K562 (cell line): ENCODE data around the gene TRMT1. TPM values are rescaled to one million over a fixed set of nuclear protein-coding genes. Genes with fewer than 3 reads are reported as not detected.

Experiments used
- ARID3A ChIP-seq: IDR thresholded peaks from 2 replicates; pipeline ENCODE4 v1.6.1; 2012; ENCODE audit warnings: low read depth, low read length, improper control_type of control experiment, borderline replicate concordance
- CBX3 ChIP-seq, 2 experiments: IDR thresholded peaks; 1 replicate in 1 of 2; 2 replicates in 1 of 2; pipeline ENCODE4 v1.6.1; 2012; ENCODE audit warnings: inconsistent platforms in 2 of 2, low read length in 2 of 2, borderline replicate concordance in 1 of 2, control low read depth in 1 of 2
- CREB1 ChIP-seq, 2 experiments: sonication (generic) in 1 of 2; formaldehyde crosslinking in 1 of 2; IDR thresholded peaks; 2 replicates each; pipeline versions ENCODE4 v1.6.1 to v1.8.0; 2012 to 2022; ENCODE audit warnings: inconsistent platforms in 1 of 2, mild to moderate bottlenecking in 1 of 2, missing genetic modification reagents in 1 of 2, moderate library complexity in 1 of 2
- CREB3L1 ChIP-seq: fragments of 450-650 bp; IDR thresholded peaks from 2 replicates; pipeline ENCODE4 v1.6.1; 2014; ENCODE audit warnings: low read depth, mild to moderate bottlenecking, moderate library complexity, borderline replicate concordance
- E2F6 ChIP-seq, 2 experiments: IDR thresholded peaks; 2 replicates each; pipeline ENCODE4 v1.6.1; 2011; ENCODE audit warnings: borderline replicate concordance in 1 of 2, control low read depth in 1 of 2, low read depth in 1 of 2, low read length in 1 of 2, mild to moderate bottlenecking in 1 of 2, mixed read lengths in 1 of 2, moderate library complexity in 1 of 2; ENCODE audit not compliant: insufficient read depth in 1 of 2, insufficient read length in 1 of 2, poor library complexity in 1 of 2, severe bottlenecking in 1 of 2; ENCODE audit errors: extremely low read depth in 1 of 2
- ERF ChIP-seq: fragments of 450-650 bp; formaldehyde crosslinking; IDR thresholded peaks from 2 replicates; pipeline ENCODE4 v1.4.0; 2020; ENCODE audit warnings: mild to moderate bottlenecking, mixed read lengths
- ETV6 ChIP-seq, 3 experiments: fragments of 150-350 bp in 1 of 3; sonication (generic) in 1 of 3; formaldehyde crosslinking in 1 of 3; IDR thresholded peaks; 2 replicates each; pipeline versions ENCODE4 v1.6.1 to v1.8.0; 2014 to 2022; ENCODE audit warnings: borderline replicate concordance in 2 of 3, low read depth in 2 of 3, antibody characterized with exemption in 1 of 3, low read length in 1 of 3, mild to moderate bottlenecking in 1 of 3, missing genetic modification reagents in 1 of 3
- GATAD2A ChIP-seq: fragments of 450-650 bp; IDR thresholded peaks from 2 replicates; pipeline ENCODE4 v1.6.1; 2017
- NEUROD1 ChIP-seq: fragments of 150-350 bp; IDR thresholded peaks from 2 replicates; pipeline ENCODE4 v1.6.1; 2014; ENCODE audit warnings: borderline replicate concordance, low read length, low read depth; ENCODE audit not compliant: partially characterized antibody
- PHF8 ChIP-seq: fragments of 200-600 bp; sonication (generic); IDR thresholded peaks from 2 replicates; pipeline ENCODE4 v1.6.1; 2012; ENCODE audit warnings: mixed run types, mild to moderate bottlenecking, inconsistent platforms, low read length, moderate library complexity, borderline replicate concordance
- POLR2AphosphoS5 ChIP-seq: IDR thresholded peaks from 2 replicates; pipeline ENCODE4 v1.6.1; 2011; ENCODE audit warnings: mild to moderate bottlenecking, low read depth, low read length, moderate library complexity; ENCODE audit not compliant: control insufficient read depth, insufficient read depth
- RBFOX2 ChIP-seq: fragments of 200-400 bp; formaldehyde crosslinking; IDR thresholded peaks from 2 replicates; pipeline ENCODE4 v1.6.1; 2017; ENCODE audit warnings: low read depth, mild to moderate bottlenecking, low read length, moderate library complexity
- RCOR1 ChIP-seq, 2 experiments: IDR thresholded peaks; 2 replicates each; pipeline ENCODE4 v1.6.1; 2012; ENCODE audit warnings: low read depth in 2 of 2, low read length in 2 of 2, borderline replicate concordance in 1 of 2, improper control_type of control experiment in 1 of 2
- SMC3 ChIP-seq: conservative IDR thresholded peaks from 2 replicates; pipeline ENCODE4 v1.6.1; 2011; ENCODE audit warnings: low read depth, low read length, improper control_type of control experiment; ENCODE audit not compliant: insufficient read depth
- SPI1 ChIP-seq: IDR thresholded peaks from 2 replicates; pipeline ENCODE4 v1.6.1; 2011; ENCODE audit warnings: low read depth, low read length, control low read depth, borderline replicate concordance
- SREBF1 ChIP-seq: fragments of 150-350 bp; IDR thresholded peaks from 2 replicates; pipeline ENCODE4 v1.6.1; 2014; ENCODE audit warnings: antibody characterized with exemption, low read depth, low read length, borderline replicate concordance
- TSC22D4 ChIP-seq: fragments of 450-650 bp; IDR thresholded peaks from 2 replicates; pipeline ENCODE4 v1.6.1; 2016; ENCODE audit warnings: missing genetic modification characterization, missing biosample characterization, control low read depth
- ZEB2 ChIP-seq: fragments of 450-650 bp; IDR thresholded peaks from 2 replicates; pipeline ENCODE4 v1.6.1; 2016
- ZNF197 ChIP-seq: fragments of 200-800 bp; sonication (Bioruptor generic); IDR thresholded peaks from 2 replicates; pipeline ENCODE4 v1.6.1; 2016; ENCODE audit warnings: low read depth, missing genetic modification characterization, missing compliant biosample characterization
- ZNF436 ChIP-seq: fragments of 250-450, 450-650 bp; sonication (Bioruptor Pico); formaldehyde crosslinking; IDR thresholded peaks from 2 replicates; pipeline ENCODE4 v1.7.0; 2020; ENCODE audit warnings: mild to moderate bottlenecking
- ZNF444 ChIP-seq: fragments of 250-450 bp; sonication (Bioruptor Pico); IDR thresholded peaks from 2 replicates; pipeline ENCODE4 v1.4.0; 2020; ENCODE audit warnings: mild to moderate bottlenecking, moderate library complexity
- polyA plus RNA-seq, 8 experiments: library from polyadenylated mRNA; depleted of rRNA in 4 of 8; stranded (reverse) in 5 of 8; unstranded in 3 of 8; fragments of >200 nt; fragmentation: Nextera tagmentation in 2 of 8; fragmentation: Illumina TruSeq in 1 of 8; extraction: Ambion mirVana in 2 of 8; extraction: Trizol in 1 of 8; gene quantifications; 2 replicates each; pipeline versions ENCODE4 v1.2.1 to v1.2.3, GENCODE V29; 2011 to 2014; ENCODE audit warnings: inconsistent platforms in 1 of 8, missing spikeins in 1 of 8
- total RNA-seq, 7 experiments: library from RNA; depleted of rRNA in 6 of 7; stranded (reverse); fragments of >200 nt in 6 of 7; fragmentation: Illumina TruSeq in 2 of 7; extraction: Trizol in 2 of 7; gene quantifications; 2 replicates each; pipeline versions ENCODE4 v1.2.1 to v1.2.3, GENCODE V29; 2011 to 2021; ENCODE audit warnings: low replicate concordance in 1 of 7

Gene TRMT1
- total and polyA plus RNA-seq, 9 of the 15 experiments (the other 6 are each of a cell fraction or from before 2014, with no cell fraction given), result 5.8 to 158 (median 54.3) TPM

GRCh38 chr19:13150187-13150930 lies 33.8 kb upstream of the TRMT1 start, which contains the start of the genes IER2 and STX10 (continued):
- TF ChIP-seq PHF8 (peak; percentile 59; the same call in 1 of the 2 replicates), RBFOX2 (peak; percentile 83), CREB3L1 (peak; percentile 78), ERF (no peak), TSC22D4 (tag) (no peak), ZNF436 (CRISPR knock-in tag) (no peak), POLR2AphosphoS5 (peak; percentile 67; the same call in 1 of the 2 replicates), ZNF197 (CRISPR knock-in tag) (no peak), ZEB2 (no peak), SMC3 (no peak), E2F6 (IDR thresholded peaks at IDR 0.05; ENCODE audit: borderline replicate concordance in 1 of 2, extremely low read depth in 1 of 2, insufficient read depth in 1 of 2, insufficient read length in 1 of 2, low read depth in 1 of 2, low read length in 1 of 2, poor library complexity in 1 of 2, severe bottlenecking in 1 of 2) (peak in 1 of 2 experiments; percentile 53), SREBF1 (0 out of 2 replicates have a peak, but pooled peaks have one; percentile 17), CBX3 (IDR thresholded peaks at IDR 0.05; ENCODE audit: borderline replicate concordance in 1 of 2, low read length in 2 of 2) (peak in 1 of 2 experiments; percentile 70; a peak in 1 of 3 replicates), ARID3A (peak; percentile 32; the same call in 1 of the 2 replicates), RCOR1 (IDR thresholded peaks at IDR 0.05; ENCODE audit: borderline replicate concordance in 1 of 2, low read depth in 2 of 2, low read length in 2 of 2) (no peak), CREB1 (IDR thresholded peaks at IDR 0.05) (peak; percentile 65; the same call in 1 of the 2 replicates), CREB1 (CRISPR knock-in tag; IDR thresholded peaks at IDR 0.05) (peak; percentile 76), ETV6 (IDR thresholded peaks at IDR 0.05; ENCODE audit: borderline replicate concordance in 1 of 2, low read depth in 2 of 2, low read length in 1 of 2) (no peak), ETV6 (CRISPR knock-in tag; IDR thresholded peaks at IDR 0.05; ENCODE audit: borderline replicate concordance) (no peak; the same call in 1 of the 2 replicates), GATAD2A (peak; percentile 81), ZNF444 (CRISPR knock-in tag) (no peak), NEUROD1 (peak; percentile 30), SPI1 (peak; percentile 74)
